GM20000 (cell line): Measurements from ENCODE around the gene IL22RA2.
A peak's percentile ranks its signal among the peaks of the same experiment; 100 is the strongest.

ENCODE experiments used
- DNase-seq: peaks from one replicate; pipeline ENCODE4 v3.0.0; 2012; ENCODE audit warnings: low spot score
- TF ChIP-seq, protein P1 (sequence below): IDR thresholded peaks from 2 replicates; pipeline ENCODE4 v1.5.1; 2012; ENCODE audit warnings: mild to moderate bottlenecking, control low read depth; ENCODE audit errors: extremely low read depth, missing control alignments

The IL22RA2 gene, protein sequence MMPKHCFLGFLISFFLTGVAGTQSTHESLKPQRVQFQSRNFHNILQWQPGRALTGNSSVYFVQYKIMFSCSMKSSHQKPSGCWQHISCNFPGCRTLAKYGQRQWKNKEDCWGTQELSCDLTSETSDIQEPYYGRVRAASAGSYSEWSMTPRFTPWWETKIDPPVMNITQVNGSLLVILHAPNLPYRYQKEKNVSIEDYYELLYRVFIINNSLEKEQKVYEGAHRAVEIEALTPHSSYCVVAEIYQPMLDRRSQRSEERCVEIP

DNA sequence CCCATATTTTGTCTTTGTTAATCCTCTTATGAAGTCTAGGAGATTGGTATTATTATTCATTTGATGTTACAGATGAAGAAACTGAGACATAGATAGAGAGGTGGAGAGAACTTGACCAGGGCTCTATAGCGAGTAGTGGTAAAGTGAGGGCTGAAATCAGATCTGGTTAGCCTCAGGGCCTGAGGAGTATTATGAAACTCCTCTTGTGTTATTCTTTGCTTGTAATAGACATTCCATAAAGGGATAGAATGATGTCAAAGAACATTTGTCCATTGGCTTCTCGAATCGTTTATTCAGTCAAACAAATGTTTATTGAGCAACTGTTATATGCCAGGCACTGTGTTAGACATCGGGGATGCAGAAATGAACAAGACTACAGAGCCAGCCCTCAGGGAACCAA is at the start of gene IL22RA2:
Gene IL22RA2, minus strand, starts transcription at position 144 of the 400 bp plus-strand sequence. CDS start 11,895 bp downstream, outside the sequence.
- TF ChIP-seq, protein P1, sequence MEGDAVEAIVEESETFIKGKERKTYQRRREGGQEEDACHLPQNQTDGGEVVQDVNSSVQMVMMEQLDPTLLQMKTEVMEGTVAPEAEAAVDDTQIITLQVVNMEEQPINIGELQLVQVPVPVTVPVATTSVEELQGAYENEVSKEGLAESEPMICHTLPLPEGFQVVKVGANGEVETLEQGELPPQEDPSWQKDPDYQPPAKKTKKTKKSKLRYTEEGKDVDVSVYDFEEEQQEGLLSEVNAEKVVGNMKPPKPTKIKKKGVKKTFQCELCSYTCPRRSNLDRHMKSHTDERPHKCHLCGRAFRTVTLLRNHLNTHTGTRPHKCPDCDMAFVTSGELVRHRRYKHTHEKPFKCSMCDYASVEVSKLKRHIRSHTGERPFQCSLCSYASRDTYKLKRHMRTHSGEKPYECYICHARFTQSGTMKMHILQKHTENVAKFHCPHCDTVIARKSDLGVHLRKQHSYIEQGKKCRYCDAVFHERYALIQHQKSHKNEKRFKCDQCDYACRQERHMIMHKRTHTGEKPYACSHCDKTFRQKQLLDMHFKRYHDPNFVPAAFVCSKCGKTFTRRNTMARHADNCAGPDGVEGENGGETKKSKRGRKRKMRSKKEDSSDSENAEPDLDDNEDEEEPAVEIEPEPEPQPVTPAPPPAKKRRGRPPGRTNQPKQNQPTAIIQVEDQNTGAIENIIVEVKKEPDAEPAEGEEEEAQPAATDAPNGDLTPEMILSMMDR: no peak
- no peak for DNase-seq

DNA sequence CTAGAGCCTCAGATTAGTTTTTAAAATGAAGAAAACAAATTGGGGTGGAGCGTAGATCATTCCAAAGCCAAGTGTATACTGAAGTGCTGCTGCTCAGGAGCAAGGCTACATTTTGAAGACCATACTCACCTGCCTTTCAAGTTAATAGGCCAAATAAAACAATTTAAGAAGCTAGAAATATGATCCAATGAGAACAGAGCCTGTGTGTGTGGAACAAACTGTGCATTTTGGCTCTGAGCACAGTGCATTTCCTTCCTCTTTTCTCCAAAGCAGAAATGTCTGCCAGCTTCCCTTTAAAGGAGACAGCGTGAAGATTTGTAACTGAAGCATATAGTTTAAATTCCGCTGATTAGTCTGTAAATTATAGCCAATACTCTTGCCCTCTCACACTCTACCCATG is 48.9 kb upstream of the IL22RA2 start:
- no peak for DNase-seq
- TF ChIP-seq, protein P1: no peak

DNA sequence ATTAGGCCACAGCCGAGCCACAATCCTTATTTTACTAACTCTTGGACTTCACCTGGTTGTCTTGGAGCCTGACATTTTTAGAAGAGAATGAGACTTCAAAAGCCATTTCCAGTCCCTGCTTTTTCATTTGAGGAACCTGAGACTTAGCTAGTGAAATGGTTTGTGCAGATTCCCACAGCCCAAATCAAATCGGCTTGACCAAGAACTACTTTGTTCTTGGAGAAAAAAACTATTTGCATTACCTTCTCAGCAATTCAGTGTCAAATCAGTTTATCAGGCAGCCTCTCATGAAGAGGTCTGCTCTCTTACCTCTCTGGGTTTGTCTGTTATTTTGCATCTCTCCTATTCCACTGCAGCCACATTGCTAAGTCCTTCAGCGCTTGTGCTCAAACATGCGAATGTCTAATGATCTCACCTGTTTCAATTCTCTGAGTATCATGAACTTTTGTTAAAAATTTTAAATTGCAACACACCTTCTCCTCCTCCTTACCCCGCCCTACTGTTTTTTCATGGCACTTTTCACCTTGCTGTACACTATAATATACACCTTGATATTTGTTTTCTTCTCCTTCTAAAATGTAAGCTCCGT is 46.3 kb upstream of the IL22RA2 start:
- TF ChIP-seq, protein P1: no peak
- no peak for DNase-seq

DNA sequence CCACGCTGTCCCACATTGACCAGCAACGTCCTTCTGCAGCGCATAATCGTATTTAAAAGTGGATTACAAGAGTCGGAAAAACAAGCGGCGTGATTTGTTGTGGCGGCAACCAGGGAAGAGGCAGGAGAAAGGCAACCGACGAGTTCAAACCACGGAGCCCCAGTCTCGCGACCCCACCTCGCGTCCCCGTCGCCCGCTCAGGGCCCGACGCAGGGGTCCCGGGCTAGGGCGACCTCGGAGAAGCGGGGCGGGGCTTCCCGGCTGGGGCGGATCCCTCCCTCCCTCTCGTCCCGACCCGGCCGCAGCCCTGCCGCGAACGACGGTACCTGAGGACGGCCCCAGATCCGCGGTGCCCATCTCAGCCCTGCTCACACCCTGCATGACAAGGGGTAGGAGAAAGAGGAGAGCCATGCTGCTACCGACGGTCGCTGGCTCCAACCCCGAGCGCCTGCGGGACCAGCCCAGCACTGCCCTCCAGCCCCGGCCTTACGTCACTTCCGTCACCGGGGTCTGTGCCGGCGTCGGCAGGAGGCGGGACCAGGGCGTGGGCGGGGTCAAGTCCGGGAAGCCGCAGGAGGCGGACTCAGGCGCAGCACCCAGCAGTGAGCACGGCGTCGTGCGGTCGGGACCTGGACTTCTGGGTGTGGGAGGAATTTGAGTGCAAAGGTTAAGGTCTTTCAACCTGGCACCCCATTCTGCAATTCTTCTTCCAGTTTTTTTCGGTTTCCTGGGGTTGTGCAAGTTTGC is 45.6 kb upstream of the IL22RA2 start, which contains the start of gene IFNGR1:
Gene IFNGR1, minus strand, starts transcription at position 469 of the 747 bp plus-strand sequence. Its CDS starts 58 bp downstream, at position 411.
- peak; percentile 90 for DNase-seq
- TF ChIP-seq, protein P1: no peak

DNA sequence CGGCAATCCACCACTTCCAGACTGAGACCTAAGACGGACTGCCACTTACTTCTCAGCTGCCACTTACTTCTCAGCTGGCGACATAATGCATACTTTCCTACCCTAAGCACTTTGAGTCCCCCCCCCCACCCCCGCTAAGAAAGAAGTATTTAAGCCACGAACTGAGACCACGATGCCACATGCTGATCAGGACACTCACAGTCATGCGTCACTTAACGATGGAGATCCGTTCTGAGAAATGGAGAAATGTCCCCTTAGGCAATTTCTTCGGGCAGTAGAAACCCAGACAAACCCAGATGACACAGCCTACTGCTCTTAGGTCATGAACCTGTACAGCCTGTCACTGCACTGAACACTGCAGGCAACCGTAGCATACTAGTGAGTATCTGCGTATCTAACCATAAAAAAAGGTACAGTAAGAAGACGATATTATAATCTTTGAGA is 45.1 kb upstream of the IL22RA2 start:
- TF ChIP-seq, protein P1: no peak
- peak; percentile 48 for DNase-seq

DNA sequence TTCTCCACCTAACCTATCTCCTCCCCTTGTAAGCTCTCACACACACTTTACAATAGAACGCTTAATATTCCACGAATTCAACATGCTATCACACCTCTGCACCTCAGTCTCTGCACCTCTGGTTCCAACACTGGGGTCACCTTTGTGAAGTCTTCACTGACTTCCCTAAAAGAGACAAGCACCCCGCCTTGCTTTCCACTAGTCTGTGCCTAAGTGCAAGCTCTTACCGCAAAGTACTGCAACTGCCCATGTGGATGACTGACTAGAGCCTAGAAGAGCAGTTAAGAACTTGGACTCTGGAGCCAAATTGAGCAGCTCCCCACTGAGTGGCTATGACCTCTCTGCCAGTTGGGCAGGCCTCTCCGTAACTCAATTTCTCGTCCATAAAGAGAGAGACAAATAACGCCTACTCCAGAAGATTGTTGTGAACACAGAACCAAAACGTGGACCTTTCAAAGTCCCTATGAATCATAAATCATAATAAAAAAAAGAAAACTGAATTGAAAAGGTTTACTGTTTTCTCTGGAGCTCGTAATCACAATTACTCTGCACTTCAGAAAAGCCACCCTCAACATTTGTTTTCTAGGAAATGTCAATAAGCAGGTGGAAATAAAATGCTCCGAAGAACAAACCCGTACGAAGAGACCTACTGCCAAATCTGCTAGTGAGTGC is 44.5 kb upstream of the IL22RA2 start:
- TF ChIP-seq, protein P1: no peak
- no peak for DNase-seq
